K562 (cell line): ENCODE results near the gene HOXB6. TPM values are rescaled to one million over a fixed set of nuclear protein-coding genes. Genes with fewer than 3 reads are reported as not detected.

Experiments
- CHD1 ChIP-seq: fragments of 200-600 bp; sonication (generic); IDR thresholded peaks from one replicate; pipeline ENCODE4 v1.6.1; 2012; ENCODE audit warnings: mild to moderate bottlenecking, moderate library complexity, low read length, inconsistent platforms
- KLF13 ChIP-seq: fragments of 450-650 bp; IDR thresholded peaks from 2 replicates; pipeline ENCODE4 v1.6.1; 2016; ENCODE audit warnings: missing genetic modification characterization, low read depth, mild to moderate bottlenecking, missing compliant biosample characterization, moderate library complexity, borderline replicate concordance
- MAFK ChIP-seq: IDR thresholded peaks from 2 replicates; pipeline ENCODE4 v1.6.1; 2011; ENCODE audit warnings: low read length, improper control_type of control experiment
- MGA ChIP-seq: fragments of 450-650 bp; IDR thresholded peaks from 2 replicates; pipeline ENCODE4 v1.6.1; 2016; ENCODE audit warnings: mild to moderate bottlenecking, moderate library complexity
- SFPQ ChIP-seq: fragments of 200-400 bp; formaldehyde crosslinking; IDR thresholded peaks from 2 replicates; pipeline ENCODE4 v1.6.1; 2017; ENCODE audit warnings: mild to moderate bottlenecking, low read depth, low read length, moderate library complexity
- SMARCE1 ChIP-seq: fragments of 450-650 bp; IDR thresholded peaks from 2 replicates; pipeline ENCODE4 v1.7.1; 2016; ENCODE audit warnings: mild to moderate bottlenecking
- TRIM28 ChIP-seq: fragments of 450-650 bp; IDR thresholded peaks from 2 replicates; pipeline ENCODE4 v1.6.1; 2017
- ZNF197 ChIP-seq: fragments of 200-800 bp; sonication (Bioruptor generic); IDR thresholded peaks from 2 replicates; pipeline ENCODE4 v1.6.1; 2016; ENCODE audit warnings: low read depth, missing genetic modification characterization, missing compliant biosample characterization
- ZNF224 ChIP-seq: sonication (generic); formaldehyde crosslinking; IDR thresholded peaks from 2 replicates; pipeline ENCODE4 v1.8.0; 2022; ENCODE audit warnings: mild to moderate bottlenecking, missing genetic modification reagents
- ZNF395 ChIP-seq: fragments of 200-800 bp; sonication (Bioruptor generic); IDR thresholded peaks from 2 replicates; pipeline ENCODE4 v1.6.1; 2017; ENCODE audit warnings: missing genetic modification characterization, missing compliant biosample characterization
- polyA plus RNA-seq, 8 experiments: library from polyadenylated mRNA; depleted of rRNA in 4 of 8; stranded (reverse) in 5 of 8; unstranded in 3 of 8; fragments of >200 nt; fragmentation: Nextera tagmentation in 2 of 8; fragmentation: Illumina TruSeq in 1 of 8; extraction: Ambion mirVana in 2 of 8; extraction: Trizol in 1 of 8; gene quantifications; 2 replicates each; pipeline versions ENCODE4 v1.2.1 to v1.2.3, GENCODE V29; 2011 to 2014; ENCODE audit warnings: inconsistent platforms in 1 of 8, missing spikeins in 1 of 8
- total RNA-seq, 7 experiments: library from RNA; depleted of rRNA in 6 of 7; stranded (reverse); fragments of >200 nt in 6 of 7; fragmentation: Illumina TruSeq in 2 of 7; extraction: Trizol in 2 of 7; gene quantifications; 2 replicates each; pipeline versions ENCODE4 v1.2.1 to v1.2.3, GENCODE V29; 2011 to 2021; ENCODE audit warnings: low replicate concordance in 1 of 7
- TF ChIP-seq, protein P1 (sequence below): conservative IDR thresholded peaks from 2 replicates; pipeline ENCODE4 v1.6.1; 2011; ENCODE audit warnings: low read depth, mild to moderate bottlenecking, low read length; ENCODE audit not compliant: control insufficient read depth

HOXB6 gene
- total and polyA plus RNA-seq, 9 of the 15 experiments (the other 6 are each of a cell fraction or from before 2014, with no cell fraction given): 1.2 to 14.8 (median 4.9) TPM

DNA sequence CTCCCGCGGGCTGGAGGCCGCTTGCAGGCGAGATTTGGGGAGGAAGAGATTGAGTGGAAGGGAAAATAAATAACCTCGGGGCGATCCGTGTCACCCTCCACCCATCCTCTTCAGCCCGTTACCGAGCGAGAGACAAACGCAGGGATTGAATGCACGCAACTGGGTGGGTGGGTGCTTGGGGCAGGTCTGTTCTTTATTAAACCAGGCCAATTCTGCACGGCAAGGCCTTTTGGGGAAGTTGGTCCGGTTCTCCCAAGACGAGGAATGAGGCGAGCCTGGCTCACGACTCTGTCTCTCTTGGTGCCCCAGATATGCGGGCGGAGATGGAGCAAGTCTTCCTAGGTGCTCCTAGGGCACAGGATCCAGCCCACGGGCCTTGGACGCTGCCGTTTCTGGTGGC is 6.4 kb upstream of the HOXB6 start (continued):
- TF ChIP-seq TRIM28 (no peak), SMARCE1 (0 out of 2 replicates have a peak, but pooled peaks have one; percentile 5), MAFK (no peak), ZNF197 (CRISPR knock-in tag) (no peak), KLF13 (no peak), CHD1 (no peak), MGA (no peak), SFPQ (no peak), ZNF395 (0 out of 2 replicates have a peak, but pooled peaks have one; percentile 0), ZNF224 (CRISPR knock-in tag) (no peak)
- TF ChIP-seq, protein P1, sequence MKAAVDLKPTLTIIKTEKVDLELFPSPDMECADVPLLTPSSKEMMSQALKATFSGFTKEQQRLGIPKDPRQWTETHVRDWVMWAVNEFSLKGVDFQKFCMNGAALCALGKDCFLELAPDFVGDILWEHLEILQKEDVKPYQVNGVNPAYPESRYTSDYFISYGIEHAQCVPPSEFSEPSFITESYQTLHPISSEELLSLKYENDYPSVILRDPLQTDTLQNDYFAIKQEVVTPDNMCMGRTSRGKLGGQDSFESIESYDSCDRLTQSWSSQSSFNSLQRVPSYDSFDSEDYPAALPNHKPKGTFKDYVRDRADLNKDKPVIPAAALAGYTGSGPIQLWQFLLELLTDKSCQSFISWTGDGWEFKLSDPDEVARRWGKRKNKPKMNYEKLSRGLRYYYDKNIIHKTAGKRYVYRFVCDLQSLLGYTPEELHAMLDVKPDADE: no peak
